ENCODE results near the gene UFC1.

UFC1 gene

GRCh38 chr1:161168906-161169305 is 15.1 kb downstream of the UFC1 start:
- DNase-seq (ENCODE audit: low read depth in 3 of 3, low spot score in 1 of 3) = no peak

- DNase-seq (ENCODE audit: low read depth in 3 of 3, low spot score in 1 of 3) = no peak
Measured at GRCh38 chr1:161171191-161171590, 17.4 kb downstream of the UFC1 start.

- no peak for DNase-seq (ENCODE audit: low read depth in 3 of 3, low spot score in 1 of 3)
Measured at GRCh38 chr1:161171696-161172095, 17.9 kb downstream of the UFC1 start.

GRCh38 chr1:161172349-161172748 is 18.6 kb downstream of the UFC1 start:
- no peak for DNase-seq (ENCODE audit: low read depth in 3 of 3, low spot score in 1 of 3)

GRCh38 chr1:161172776-161173376 is 19.1 kb downstream of the UFC1 start:
- no peak for DNase-seq (ENCODE audit: low read depth in 3 of 3, low spot score in 1 of 3)

- no peak for DNase-seq (ENCODE audit: low read depth in 3 of 3, low spot score in 1 of 3)
Measured at GRCh38 chr1:161173711-161174110, 19.9 kb downstream of the UFC1 start.

GRCh38 chr1:161174911-161175310 is 21.1 kb downstream of the UFC1 start:
- no peak for DNase-seq (ENCODE audit: low read depth in 3 of 3, low spot score in 1 of 3)

GRCh38 chr1:161175771-161176453 is 22.1 kb downstream of the UFC1 start:
- DNase-seq (ENCODE audit: low read depth in 3 of 3, low spot score in 1 of 3) = no peak

- no peak for DNase-seq (ENCODE audit: low read depth in 3 of 3, low spot score in 1 of 3)
Measured at GRCh38 chr1:161176468-161177111, 22.8 kb downstream of the UFC1 start.

- peak; percentile 73 to 100 (median 91) for DNase-seq (ENCODE audit: low read depth in 3 of 3, low spot score in 1 of 3)
Measured at GRCh38 chr1:161177112-161177935, 23.5 kb downstream of the UFC1 start, which contains the start of gene B4GALT3. Gene B4GALT3 (minus strand): TSS chr1:161177507. CDS start chr1:161176060, 1,447 bp downstream.

- DNase-seq (ENCODE audit: low read depth in 3 of 3, low spot score in 1 of 3) = no peak
Measured at GRCh38 chr1:161177936-161178244, 24.1 kb downstream of the UFC1 start.

GRCh38 chr1:161179698-161180097 is 25.9 kb downstream of the UFC1 start:
- DNase-seq (ENCODE audit: low read depth in 3 of 3, low spot score in 1 of 3) = no peak

- DNase-seq (ENCODE audit: low read depth in 3 of 3, low spot score in 1 of 3) = no peak
Measured at GRCh38 chr1:161180639-161181038, 26.9 kb downstream of the UFC1 start.

- peak; percentile 30 to 46 (median 32) for DNase-seq (ENCODE audit: low read depth in 3 of 3, low spot score in 1 of 3)
Measured at GRCh38 chr1:161182214-161182613, 28.4 kb downstream of the UFC1 start.

GRCh38 chr1:161185282-161185682 is 31.5 kb downstream of the UFC1 start:
- DNase-seq (ENCODE audit: low read depth in 3 of 3, low spot score in 1 of 3) = peak in 2 of 3 donors; percentile 42 to 54

GRCh38 chr1:161185732-161186311 is 32.0 kb downstream of the UFC1 start:
- no peak for DNase-seq (ENCODE audit: low read depth in 3 of 3, low spot score in 1 of 3)

GRCh38 chr1:161187311-161187710 is 33.5 kb downstream of the UFC1 start:
- DNase-seq (ENCODE audit: low read depth in 3 of 3, low spot score in 1 of 3) = no peak

GRCh38 chr1:161188381-161188780 is 34.6 kb downstream of the UFC1 start:
- no peak for DNase-seq (ENCODE audit: low read depth in 3 of 3, low spot score in 1 of 3)

- no peak for DNase-seq (ENCODE audit: low read depth in 3 of 3, low spot score in 1 of 3)
Measured at GRCh38 chr1:161189036-161189435, 35.3 kb downstream of the UFC1 start.

GRCh38 chr1:161190962-161191521 is 37.3 kb downstream of the UFC1 start:
- no peak for DNase-seq (ENCODE audit: low read depth in 3 of 3, low spot score in 1 of 3)

GRCh38 chr1:161191971-161192370 is 38.2 kb downstream of the UFC1 start:
- DNase-seq (ENCODE audit: low read depth in 3 of 3, low spot score in 1 of 3) = no peak

Measured in stimulated activated CD4-positive, alpha-beta T cell treated with anti-CD3 and anti-CD28 coated beads, TNF-alpha, amount 100 ng/mL, for 1 hour (primary cell).